GM21723 (cell line): ENCODE data around the gene MYMK.

Experiments
- ATAC-seq: cut with Tn5 transposase; IDR thresholded peaks from one replicate; pipeline ENCODE4 v1.9.1; 2021; ENCODE audit warnings: mild to moderate bottlenecking, moderate library complexity; ENCODE audit not compliant: unreplicated experiment

Gene MYMK

GRCh38 chr9:133536080-133536479 is 11.3 kb upstream of the MYMK start:
- no peak for ATAC-seq

GRCh38 chr9:133535306-133535877 is 10.6 kb upstream of the MYMK start:
- ATAC-seq = no peak

GRCh38 chr9:133534346-133535291 is 9.9 kb upstream of the MYMK start, which contains the start of gene ADAMTSL2:
TSS of gene ADAMTSL2 (plus strand) at chr9:133534704. CDS start at chr9:133536713, 2,009 bp downstream.
- ATAC-seq = no peak

- ATAC-seq = no peak
These were observed 9.1 kb upstream of the MYMK start for GRCh38 chr9:133533857-133534256.

GRCh38 chr9:133532937-133533668 is 8.3 kb upstream of the MYMK start:
- no peak for ATAC-seq

- ATAC-seq = no peak
These were observed 6.5 kb upstream of the MYMK start for GRCh38 chr9:133531293-133531692.

GRCh38 chr9:133529874-133530273 is 5.1 kb upstream of the MYMK start:
- ATAC-seq = no peak

- no peak for ATAC-seq
These were observed 4.7 kb upstream of the MYMK start for GRCh38 chr9:133529457-133529856.

GRCh38 chr9:133528876-133529241 is 4.1 kb upstream of the MYMK start:
- ATAC-seq = no peak

GRCh38 chr9:133528001-133528875 is 3.5 kb upstream of the MYMK start:
- no peak for ATAC-seq

- no peak for ATAC-seq
These were observed 2.7 kb upstream of the MYMK start for GRCh38 chr9:133527444-133527920.

- no peak for ATAC-seq
These were observed 2.1 kb upstream of the MYMK start for GRCh38 chr9:133526721-133527321.

GRCh38 chr9:133525677-133526076 is 918 bp upstream of the MYMK start:
- no peak for ATAC-seq

GRCh38 chr9:133524146-133524545 is 613 bp downstream of the MYMK start:
- no peak for ATAC-seq

- ATAC-seq = no peak
These were observed 1.7 kb downstream of the MYMK start for GRCh38 chr9:133523106-133523505.

- no peak for ATAC-seq
These were observed 2.5 kb downstream of the MYMK start for GRCh38 chr9:133522073-133522910.

GRCh38 chr9:133521122-133522072 is 3.4 kb downstream of the MYMK start:
- ATAC-seq = no peak
